ENCODE measurements around the gene DLG1. TPM values are rescaled to one million over a fixed set of nuclear protein-coding genes. Genes with fewer than 3 reads are reported as not detected.

The DLG1 gene
- total and polyA plus RNA-seq, 2 of the 4 experiments (the other 2 are of a cell fraction): 21.2 to 57.7 TPM

DNA sequence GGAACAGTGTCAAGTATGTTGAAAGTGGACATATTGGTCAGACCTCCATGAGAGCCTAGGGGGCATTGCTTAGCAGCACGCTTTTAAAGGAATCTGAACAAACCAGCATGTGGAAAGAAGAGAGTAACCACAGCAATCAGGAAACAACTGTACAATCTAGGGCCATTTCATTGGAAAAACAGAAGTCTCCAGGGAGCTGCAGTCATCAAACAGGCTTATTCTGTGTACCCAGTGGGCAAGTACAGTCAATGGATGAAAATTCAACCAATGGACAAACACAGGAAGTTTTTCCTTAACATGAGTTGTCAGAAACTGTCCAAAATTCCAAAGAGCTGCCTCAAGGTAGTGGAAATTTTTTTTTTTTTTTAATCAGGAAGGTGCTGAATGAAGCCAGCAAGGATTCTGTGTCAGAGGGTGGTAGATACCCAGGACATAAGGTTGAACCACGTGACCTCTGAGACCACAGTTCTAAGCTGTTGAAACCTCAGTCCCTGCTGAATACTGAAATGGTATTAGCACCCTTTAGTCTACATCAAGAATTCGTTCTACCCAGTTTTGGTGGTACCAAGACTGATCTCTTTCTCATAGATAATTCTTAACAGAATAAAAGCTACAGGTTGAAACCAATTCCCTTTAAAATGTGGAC is 4.4 kb upstream of the DLG1 start:
- H3K9me3 ChIP-seq (ENCODE audit: control insufficient read depth, insufficient read depth, low read length): no peaks in the 10 kb centered on the region
- ChIA-PET CTCF (no interaction called here), POLR2A (ENCODE audit: unreplicated experiment) (no interaction called here)
- no TSS peak for BruUV-seq (replicated peaks)
- H2BK15ac ChIP-seq (ENCODE audit: low read depth, low read length): peak overlapping the region; percentile 47; the same call in 2 of the 3 replicates
- WGBS, 2 experiments (ENCODE audit: extremely low coverage in 2 of 2, insufficient read length in 1 of 2): 83% methylated on average over 1 of the region's 3 CpGs; no CpG with 5 or more reads in 1 of the 2 experiments
- no peak overlapping the region for H3K4me3 ChIP-seq (ENCODE audit: insufficient read depth, low read depth, low read length)
- H3K27ac ChIP-seq (ENCODE audit: insufficient read depth, low read length): no peak overlapping the region; the same call in 1 of the 2 replicates
- no peak overlapping the region; the same call in 1 of the 2 replicates for H3K23ac ChIP-seq (ENCODE audit: low read depth, low read length)
- H3K9me1 ChIP-seq (ENCODE audit: insufficient read depth, low read length): peaks cover 9% of the 10 kb centered on the region; the same call in 1 of the 2 replicates
- H3K9ac ChIP-seq (ENCODE audit: low read depth, low read length): no peak overlapping the region
- no peaks in the 10 kb centered on the region; the same call in 1 of the 2 replicates for H4K20me1 ChIP-seq (ENCODE audit: insufficient read depth, low read length)
- peak overlapping the region in 1 of 2 experiments; percentile 70; a peak in 2 of 4 replicates for H4K8ac ChIP-seq (ENCODE audit: low read depth in 2 of 2, low read length in 2 of 2)
- H2AK5ac ChIP-seq (ENCODE audit: low read depth, low read length): peak overlapping the region; percentile 72; the same call in 1 of the 2 replicates
- H2BK20ac ChIP-seq (ENCODE audit: low read depth, low read length): peak overlapping the region; percentile 32
- H4K91ac ChIP-seq (ENCODE audit: insufficient read depth, low read depth, low read length): peak overlapping the region; percentile 37
- peak overlapping the region; percentile 54 for H2BK120ac ChIP-seq (ENCODE audit: low read depth, low read length)
- dilution Hi-C loops (cut with HindIII; ENCODE audit: low sequenced_read_pairs, unreplicated experiment) (no loop called here), in situ Hi-C loops (cut with MboI; ENCODE audit: low sequenced_read_pairs) (no loop called here), intact Hi-C loops (cut with micrococcal nuclease) (no loop called here)
- H3K14ac ChIP-seq (replicated peaks; ENCODE audit: low read depth, low read length): peak overlapping the region; percentile 48
- no peak overlapping the region for H3K56ac ChIP-seq (ENCODE audit: extremely low read depth, insufficient read depth, low read length)
- peaks cover 0 to 3% of the 10 kb centered on the region in 2 experiments; a peak in 1 of 4 replicates for H3K79me1 ChIP-seq (ENCODE audit: low read depth in 1 of 2, low read length in 2 of 2)
- H3K4me2 ChIP-seq (ENCODE audit: low read depth, low read length): no peak overlapping the region
- no peak overlapping the region for H3K18ac ChIP-seq (ENCODE audit: low read depth, low read length)
- ATAC-seq (ENCODE audit: low read depth): no peak
- DNase-seq: peak; percentile 52
- H3K4ac ChIP-seq (ENCODE audit: low read depth, low read length): peak overlapping the region; percentile 30
- H4K5ac ChIP-seq (ENCODE audit: low read depth, low read length): no peak overlapping the region
- no peaks in the 10 kb centered on the region for H3K36me3 ChIP-seq (ENCODE audit: control insufficient read depth, insufficient read depth, low read length)
- no peak overlapping the region for H2AK9ac ChIP-seq (replicated peaks; ENCODE audit: low read depth, low read length, poor library complexity)
- peak overlapping the region; percentile 21 for H2BK5ac ChIP-seq (ENCODE audit: low read depth, low read length, poor library complexity, severe bottlenecking)
- peaks cover 12% of the 10 kb centered on the region; the same call in 1 of the 2 replicates for H3K4me1 ChIP-seq (ENCODE audit: control insufficient read depth, insufficient read depth, low read length)
- H3K27me3 ChIP-seq (ENCODE audit: control insufficient read depth, insufficient read depth, low read length): no peaks in the 10 kb centered on the region
- peak overlapping the region; percentile 38 for H2AFZ ChIP-seq (replicated peaks; ENCODE audit: low read length, poor library complexity)
- TF ChIP-seq RAD21 (IDR thresholded peaks at IDR 0.05; ENCODE audit: low read length) (no peak), CEBPB (IDR thresholded peaks at IDR 0.05; ENCODE audit: low read depth, low read length) (no peak), FOS (IDR thresholded peaks at IDR 0.05; ENCODE audit: low read depth, low read length) (no peak), MAZ (IDR thresholded peaks at IDR 0.05; ENCODE audit: borderline replicate concordance, low read depth, low read length) (no peak), SMC3 (IDR thresholded peaks at IDR 0.05; ENCODE audit: low read depth, low read length) (no peak), MAFK (IDR thresholded peaks at IDR 0.05; ENCODE audit: low read depth, low read length) (no peak), CHD1 (IDR thresholded peaks at IDR 0.05; ENCODE audit: low read depth, low read length) (no peak), RCOR1 (IDR thresholded peaks at IDR 0.05; ENCODE audit: insufficient replicate concordance, low read length) (no peak), POLR2A (IDR thresholded peaks at IDR 0.05; ENCODE audit: low read depth, low read length) (no peak), BHLHE40 (IDR thresholded peaks at IDR 0.05; ENCODE audit: low read depth, low read length) (no peak), NFE2L2 (IDR thresholded peaks at IDR 0.05; ENCODE audit: low read depth, low read length) (no peak), MXI1 (IDR thresholded peaks at IDR 0.05; ENCODE audit: borderline replicate concordance, low read depth, low read length) (no peak), RFX5 (IDR thresholded peaks at IDR 0.05; ENCODE audit: low read depth, low read length) (no peak)
- TF ChIP-seq, protein P1, sequence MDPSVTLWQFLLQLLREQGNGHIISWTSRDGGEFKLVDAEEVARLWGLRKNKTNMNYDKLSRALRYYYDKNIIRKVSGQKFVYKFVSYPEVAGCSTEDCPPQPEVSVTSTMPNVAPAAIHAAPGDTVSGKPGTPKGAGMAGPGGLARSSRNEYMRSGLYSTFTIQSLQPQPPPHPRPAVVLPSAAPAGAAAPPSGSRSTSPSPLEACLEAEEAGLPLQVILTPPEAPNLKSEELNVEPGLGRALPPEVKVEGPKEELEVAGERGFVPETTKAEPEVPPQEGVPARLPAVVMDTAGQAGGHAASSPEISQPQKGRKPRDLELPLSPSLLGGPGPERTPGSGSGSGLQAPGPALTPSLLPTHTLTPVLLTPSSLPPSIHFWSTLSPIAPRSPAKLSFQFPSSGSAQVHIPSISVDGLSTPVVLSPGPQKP (IDR thresholded peaks at IDR 0.05; ENCODE audit: borderline replicate concordance, low read depth, low read length): no peak
- TF ChIP-seq, protein P2, sequence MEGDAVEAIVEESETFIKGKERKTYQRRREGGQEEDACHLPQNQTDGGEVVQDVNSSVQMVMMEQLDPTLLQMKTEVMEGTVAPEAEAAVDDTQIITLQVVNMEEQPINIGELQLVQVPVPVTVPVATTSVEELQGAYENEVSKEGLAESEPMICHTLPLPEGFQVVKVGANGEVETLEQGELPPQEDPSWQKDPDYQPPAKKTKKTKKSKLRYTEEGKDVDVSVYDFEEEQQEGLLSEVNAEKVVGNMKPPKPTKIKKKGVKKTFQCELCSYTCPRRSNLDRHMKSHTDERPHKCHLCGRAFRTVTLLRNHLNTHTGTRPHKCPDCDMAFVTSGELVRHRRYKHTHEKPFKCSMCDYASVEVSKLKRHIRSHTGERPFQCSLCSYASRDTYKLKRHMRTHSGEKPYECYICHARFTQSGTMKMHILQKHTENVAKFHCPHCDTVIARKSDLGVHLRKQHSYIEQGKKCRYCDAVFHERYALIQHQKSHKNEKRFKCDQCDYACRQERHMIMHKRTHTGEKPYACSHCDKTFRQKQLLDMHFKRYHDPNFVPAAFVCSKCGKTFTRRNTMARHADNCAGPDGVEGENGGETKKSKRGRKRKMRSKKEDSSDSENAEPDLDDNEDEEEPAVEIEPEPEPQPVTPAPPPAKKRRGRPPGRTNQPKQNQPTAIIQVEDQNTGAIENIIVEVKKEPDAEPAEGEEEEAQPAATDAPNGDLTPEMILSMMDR (conservative IDR thresholded peaks at IDR 0.05; ENCODE audit: low read depth, low read length): no peak

Measured in IMR-90 (cell line).